Keratinocyte (primary cell): Measurements from ENCODE around the gene MANBA.

Experiments
- CTCF ChIP-seq, 3 experiments: IDR thresholded peaks in 1 of 3; conservative IDR thresholded peaks in 1 of 3; optimal IDR thresholded peaks in 1 of 3; 2 replicates in 2 of 3; 3 replicates in 1 of 3; pipeline versions ENCODE3 to v1.5.1; 2011; ENCODE audit warnings: low read length in 3 of 3, mild to moderate bottlenecking in 3 of 3, moderate library complexity in 2 of 3, control low read depth in 1 of 3, inconsistent platforms in 1 of 3; ENCODE audit not compliant: insufficient read depth in 2 of 3; ENCODE audit errors: extremely low read depth in 1 of 3
- EZH2 ChIP-seq: IDR thresholded peaks from one replicate; pipeline ENCODE4 v1.6.1; 2012; ENCODE audit warnings: inconsistent platforms, mild to moderate bottlenecking, low read length, moderate library complexity

GRCh38 chr4:102807345-102807744 lies 46.6 kb upstream of the MANBA start:
- TF ChIP-seq CTCF (optimal IDR thresholded peaks at IDR 0.05 in 1 of 3, IDR thresholded peaks at IDR 0.05 in 1 of 3, conservative IDR thresholded peaks at IDR 0.05 in 1 of 3; ENCODE audit: extremely low read depth in 1 of 3, insufficient read depth in 2 of 3, low read length in 3 of 3), result no peak
- no peak for TF ChIP-seq EZH2
